Activated CD4-positive, alpha-beta T cell treated with anti-CD3 and anti-CD28 coated beads for 24 hours (primary cell): ENCODE measurements around the gene ANKMY2.
"Not testable (repeated sequence)": the region's sequence is repeated elsewhere in the genome, so short reads cannot be mapped to it uniquely, and the experiment has no call there.

ENCODE experiments used
- DNase-seq, 2 donors: peaks; one replicate each; pipeline ENCODE4 v3.0.0-alpha.2; 2020; ENCODE audit warnings: low read depth in 2 of 2

Gene ANKMY2

DNA sequence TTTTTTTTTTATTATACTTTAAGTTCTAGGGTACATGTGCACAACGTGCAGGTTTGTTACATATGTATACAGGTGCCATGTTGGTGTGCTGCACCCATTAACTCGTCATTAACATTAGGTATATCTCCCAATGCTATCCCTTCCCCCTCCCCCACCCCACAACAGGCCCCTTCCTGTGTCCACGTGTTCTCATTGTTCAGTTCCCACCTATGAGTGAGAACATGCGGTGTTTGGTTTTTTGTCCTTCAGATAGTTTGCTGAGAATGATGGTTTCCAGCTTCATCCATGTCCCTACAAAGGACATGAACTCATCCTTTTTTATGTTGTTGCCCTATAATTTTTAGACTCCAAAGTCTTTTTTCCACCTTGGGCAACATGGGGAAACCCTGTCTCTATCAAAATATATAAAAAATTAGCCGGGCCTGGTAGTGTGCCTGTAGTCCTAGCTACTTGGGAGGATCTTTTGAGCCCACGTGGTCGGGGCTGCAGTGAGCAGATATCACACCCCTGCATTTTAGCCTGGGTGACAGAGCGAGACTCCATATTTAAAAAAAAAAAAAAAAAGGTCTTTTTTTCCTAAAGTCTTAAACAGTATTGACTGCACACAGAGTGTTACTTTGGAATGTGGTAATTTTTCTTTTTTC is 14.4 kb upstream of the ANKMY2 start:
- DNase-seq = not testable (repeated sequence)

DNA sequence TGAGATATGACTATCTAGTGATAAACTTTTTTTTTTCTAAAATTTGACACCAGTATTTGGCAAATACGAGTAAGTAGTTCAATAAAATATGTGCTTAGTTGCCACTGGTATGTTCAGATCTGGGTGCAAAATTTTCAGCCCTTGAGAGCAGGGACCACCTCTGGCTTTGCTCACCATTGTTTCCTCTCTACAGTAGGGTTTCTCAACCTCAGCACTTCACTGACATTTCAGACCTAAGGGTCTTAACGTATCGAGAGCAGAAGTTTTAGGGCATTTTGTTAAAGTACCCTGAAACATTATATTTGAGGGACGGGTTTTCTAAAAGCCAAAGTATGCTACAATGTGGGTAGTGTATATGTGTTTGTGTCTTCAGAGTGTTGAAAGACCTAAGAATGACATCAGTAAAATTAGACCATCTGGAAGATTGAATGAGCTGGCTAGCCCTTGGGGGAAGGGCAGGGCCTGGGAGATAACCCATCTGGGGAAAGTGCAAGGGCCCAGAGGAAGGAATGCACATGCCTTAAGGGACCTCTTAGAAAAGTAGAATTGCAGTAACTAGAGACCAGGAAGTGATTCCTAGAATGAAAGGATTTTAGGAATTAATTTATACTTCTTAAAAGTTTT is 12.2 kb upstream of the ANKMY2 start:
- no peak for DNase-seq

DNA sequence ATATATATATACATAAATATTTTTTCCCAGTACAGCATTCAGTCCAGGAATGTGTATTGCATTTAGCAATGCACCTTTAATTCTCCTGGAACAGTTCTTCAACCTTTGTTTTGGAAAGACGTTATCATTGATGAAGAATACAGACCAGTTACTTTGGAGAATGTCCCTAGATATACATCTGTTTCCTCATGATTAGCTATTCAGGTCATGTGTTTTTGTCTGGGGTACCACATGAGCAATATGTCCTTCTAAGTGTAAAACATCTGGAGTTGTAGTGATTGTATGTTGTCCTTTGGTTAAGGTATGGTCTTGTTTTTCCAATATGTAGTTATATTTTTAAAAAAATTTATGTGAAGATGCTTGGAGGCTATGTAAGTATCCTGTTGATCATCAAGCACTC is 10.6 kb upstream of the ANKMY2 start:
- no peak for DNase-seq

DNA sequence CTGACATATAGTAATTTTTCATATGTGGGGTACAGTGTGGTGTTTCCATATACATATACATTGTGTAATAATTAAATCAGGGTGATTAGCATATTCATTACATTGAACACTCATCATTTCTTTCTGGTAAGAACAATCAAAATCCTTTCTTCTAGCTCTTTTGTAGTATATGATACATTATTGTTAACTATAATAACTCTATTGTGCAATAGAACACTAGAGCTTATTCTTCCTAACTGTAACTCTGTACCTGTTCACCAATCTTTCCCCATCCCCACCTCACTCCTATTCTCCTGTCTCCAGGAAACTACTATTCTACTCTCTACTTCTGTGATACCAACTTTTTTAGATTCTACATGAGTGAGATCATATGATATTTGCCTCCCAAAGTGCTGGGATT is 9.8 kb upstream of the ANKMY2 start:
- DNase-seq = no peak

DNA sequence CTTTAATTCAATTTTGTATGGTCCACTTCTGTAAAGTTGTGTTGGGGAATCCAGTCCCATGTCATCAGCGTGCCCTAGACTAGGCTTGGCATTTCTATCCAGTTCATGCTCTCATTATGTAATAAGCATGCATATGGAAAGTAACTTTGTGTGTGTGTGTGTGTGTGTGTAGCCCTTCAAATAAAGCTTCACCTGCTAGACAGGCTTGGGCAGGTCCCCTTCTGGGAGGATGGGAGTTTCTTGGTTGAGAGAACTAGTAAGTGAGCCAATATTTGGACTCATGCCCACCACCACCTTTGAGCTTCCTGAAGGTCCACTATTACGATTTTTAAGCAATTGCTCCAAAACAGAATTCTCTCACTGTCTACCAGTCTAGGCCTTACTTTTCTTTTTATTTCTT is 7.3 kb upstream of the ANKMY2 start:
- DNase-seq = no peak

DNA sequence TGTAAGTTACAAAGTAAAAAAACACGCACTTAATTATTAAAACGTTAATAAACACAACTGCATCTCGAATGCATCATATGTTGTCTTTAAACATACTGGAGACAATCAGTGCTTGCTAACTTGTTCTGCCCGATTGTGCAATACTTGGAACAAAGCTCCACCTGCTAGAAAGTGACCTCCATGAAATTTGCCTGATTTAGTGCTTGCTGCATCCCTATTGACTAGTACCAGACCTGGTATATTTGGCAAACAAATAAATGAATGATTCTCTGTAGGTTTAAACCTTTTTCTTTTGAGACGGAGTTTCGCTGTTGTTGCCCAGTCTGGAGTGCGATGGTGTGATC is 6.7 kb upstream of the ANKMY2 start:
- DNase-seq = no peak

DNA sequence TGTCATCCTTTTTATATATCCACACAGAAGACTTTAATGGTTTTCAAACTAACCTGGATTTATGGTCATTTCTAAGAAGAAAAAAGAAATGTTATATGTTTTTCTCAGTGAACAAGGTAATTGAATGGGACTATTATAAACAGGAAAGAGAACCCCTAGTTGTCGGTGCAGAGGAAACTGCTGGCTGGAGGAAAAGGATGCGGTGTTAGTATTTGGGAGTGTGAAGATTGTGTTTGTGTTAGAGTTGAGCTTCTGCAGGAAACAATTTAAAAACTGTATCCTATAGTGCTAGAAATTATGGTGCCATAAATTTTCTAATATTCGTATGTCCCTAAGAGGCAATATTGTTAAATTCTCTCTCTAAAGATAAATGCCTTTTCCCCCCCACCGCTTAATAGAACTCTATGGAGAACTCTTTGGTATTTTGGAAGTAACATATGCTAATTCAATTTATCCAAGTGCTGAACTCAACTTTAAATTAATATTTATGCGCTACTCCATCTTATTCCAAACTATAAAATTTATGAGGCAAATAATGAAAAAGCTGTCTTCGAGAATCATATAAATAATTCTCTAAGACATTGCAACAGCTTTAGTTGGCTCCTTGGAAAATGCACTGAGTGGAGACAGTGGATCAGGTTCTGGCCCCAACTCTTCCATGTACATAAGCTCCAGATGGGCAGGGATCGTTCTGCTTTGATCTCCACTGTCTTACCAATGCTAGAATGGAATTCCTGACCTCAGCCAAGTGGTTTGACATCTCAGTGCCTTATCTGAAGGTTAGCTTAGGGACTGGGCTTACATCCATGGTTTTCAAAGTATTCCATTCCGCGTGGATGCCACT is 6.1 kb upstream of the ANKMY2 start:
- no peak for DNase-seq

DNA sequence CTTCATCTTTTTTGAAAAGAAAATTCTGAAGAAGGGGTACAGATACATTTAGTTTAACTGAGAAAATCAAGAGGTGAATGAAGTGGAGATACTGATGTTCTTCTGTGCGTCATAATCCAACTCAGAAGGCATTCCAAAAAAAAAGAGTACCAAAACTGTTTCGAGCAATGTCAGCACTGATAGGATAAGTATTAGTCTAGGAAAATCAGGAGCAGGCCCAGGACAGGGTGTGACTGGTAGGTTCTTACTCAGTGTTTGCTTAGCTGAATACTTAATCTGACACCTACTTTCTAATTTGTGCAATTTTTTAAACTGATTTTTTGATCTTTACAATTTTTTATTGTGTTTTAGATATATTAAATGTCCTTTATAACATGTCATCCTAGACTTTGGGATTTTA is 4.7 kb upstream of the ANKMY2 start:
- DNase-seq = no peak

DNA sequence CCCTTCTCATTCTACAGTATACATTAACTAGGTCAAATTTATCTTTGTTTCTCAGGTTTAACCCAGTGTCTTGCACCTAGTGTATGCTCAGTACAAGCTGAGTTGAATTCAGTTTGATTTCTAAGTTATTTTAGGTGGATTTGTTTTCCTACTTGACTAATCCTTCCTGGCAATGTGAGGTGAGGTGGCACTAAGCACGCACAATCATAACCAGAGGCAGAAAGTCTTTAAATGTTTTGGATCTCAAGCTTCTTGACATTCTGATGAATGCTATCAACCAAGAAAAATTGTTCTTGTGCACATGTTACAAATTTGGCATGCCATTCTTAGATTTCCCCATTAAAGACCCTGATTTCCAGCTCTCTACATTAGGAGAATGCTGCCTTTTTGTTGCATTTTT is 3.6 kb upstream of the ANKMY2 start:
- DNase-seq = no peak

DNA sequence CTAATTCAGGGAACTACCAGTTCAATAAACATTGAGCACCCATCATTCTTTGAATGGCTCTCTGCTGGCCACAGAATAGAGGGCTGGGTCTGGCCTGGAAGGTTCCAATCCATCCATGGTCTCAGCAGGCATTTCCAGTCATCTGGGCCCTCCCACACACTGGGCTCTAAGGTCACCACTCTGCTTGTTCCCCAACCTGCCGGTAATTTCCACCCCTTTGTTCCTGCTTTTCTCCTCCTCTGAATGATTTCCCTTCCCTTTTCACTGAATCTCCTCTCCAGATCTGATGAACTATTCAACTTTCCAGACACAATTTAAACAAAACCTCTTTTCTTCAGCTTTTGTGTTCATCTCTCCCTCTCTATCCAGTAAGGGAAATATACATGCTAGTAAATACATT is 3.0 kb upstream of the ANKMY2 start:
- no peak for DNase-seq

DNA sequence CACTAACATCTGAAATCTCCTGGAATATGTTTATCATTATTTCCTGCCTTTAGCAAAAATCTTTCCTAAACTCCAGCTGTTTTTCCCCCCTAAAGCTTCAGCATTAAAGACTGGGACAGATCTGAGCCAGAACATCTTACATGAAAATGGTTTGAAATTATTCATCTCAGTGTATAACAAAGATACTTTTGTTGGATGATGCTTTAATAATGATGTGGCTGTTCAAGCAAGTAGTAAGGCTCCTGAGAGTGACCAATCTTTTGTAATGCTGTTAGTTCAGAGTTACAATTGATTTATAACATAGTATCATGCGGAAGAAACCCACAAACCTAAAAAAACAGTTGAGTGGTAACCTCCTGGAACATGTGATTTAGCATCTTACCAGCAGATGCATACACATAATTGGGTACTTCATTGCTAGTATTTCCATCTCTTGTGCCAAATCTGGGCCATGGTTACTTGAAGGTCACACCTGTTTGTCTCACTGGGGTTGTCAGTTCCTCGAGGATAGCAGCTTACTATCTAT is 1.9 kb upstream of the ANKMY2 start:
- DNase-seq = no peak

DNA sequence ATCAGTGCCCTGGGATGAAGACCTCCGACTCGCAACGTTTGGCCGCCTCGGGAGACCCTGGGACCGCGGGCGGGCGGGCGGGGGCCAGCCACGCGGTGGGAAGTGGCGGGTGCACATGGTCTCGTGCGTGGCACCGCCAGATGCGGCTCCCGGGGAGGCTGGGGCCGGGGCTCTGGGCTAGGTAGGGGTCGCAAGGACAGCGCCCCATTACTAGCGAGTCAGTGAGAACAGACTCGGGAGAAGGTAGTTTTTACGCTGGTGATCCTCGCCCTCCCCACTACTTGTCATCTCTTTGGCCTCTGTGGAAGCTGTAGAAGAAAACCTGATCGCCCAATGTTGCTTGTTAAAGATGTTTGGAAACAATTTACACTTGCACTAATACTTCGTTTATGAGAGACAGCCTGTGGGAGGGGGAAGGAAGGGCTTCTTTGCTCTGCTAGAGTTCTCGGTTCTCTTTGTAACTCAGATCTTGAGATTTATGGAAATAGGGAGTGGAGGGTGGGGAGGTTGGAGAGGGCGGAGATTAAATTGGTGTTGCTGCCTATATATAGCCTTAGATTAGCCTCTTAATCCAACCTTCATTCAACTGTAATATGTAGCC is 1.0 kb upstream of the ANKMY2 start:
- peak in 1 of 2 donors; percentile 6 for DNase-seq

DNA sequence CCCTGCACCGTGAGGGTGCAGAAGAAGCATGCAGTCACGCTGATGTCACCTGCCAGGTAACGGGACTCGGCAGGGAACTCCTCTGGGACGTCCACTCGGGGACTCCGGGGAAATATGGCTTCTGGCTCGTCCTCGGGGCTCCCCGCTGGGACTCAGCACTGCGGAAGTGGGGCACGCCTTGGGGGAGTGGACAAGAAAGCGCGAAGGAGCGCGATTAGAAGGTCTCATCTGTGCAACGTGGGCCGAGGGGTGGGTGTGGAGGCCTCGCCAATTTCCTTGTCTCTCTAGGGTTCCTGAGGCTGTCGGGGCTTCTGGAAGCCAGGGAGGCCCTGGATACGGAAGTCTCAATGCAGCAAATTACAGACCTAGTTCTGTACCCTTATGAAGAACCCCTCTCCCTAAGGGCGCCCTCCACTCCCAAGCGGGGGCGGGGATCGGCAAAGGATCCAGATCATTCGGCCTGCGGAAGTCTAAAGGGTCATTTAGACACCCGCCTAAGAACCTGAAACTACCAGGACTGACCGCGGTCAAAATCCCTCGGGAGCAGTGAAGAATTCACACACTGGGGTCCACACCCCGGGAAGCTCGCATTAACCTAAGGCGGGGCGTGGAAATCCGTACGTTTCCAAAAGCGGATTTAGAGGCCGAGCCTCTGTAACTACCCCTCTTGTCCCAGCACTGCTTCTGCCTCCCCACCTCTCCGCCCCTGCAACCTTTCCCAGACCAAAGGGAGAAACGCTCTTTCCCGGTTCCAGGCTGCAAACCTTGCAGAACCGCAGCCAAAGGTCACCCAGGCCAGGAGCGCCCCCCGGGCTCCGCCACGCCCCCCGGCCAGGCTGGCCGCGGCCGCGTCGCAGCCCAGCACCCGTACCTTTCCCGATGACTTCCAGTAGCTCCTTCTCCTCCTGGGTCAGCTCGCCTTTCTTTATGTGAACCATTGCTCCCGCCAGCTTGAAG is 640 bp downstream of the ANKMY2 start:
- DNase-seq = peak; percentile 24 to 39

DNA sequence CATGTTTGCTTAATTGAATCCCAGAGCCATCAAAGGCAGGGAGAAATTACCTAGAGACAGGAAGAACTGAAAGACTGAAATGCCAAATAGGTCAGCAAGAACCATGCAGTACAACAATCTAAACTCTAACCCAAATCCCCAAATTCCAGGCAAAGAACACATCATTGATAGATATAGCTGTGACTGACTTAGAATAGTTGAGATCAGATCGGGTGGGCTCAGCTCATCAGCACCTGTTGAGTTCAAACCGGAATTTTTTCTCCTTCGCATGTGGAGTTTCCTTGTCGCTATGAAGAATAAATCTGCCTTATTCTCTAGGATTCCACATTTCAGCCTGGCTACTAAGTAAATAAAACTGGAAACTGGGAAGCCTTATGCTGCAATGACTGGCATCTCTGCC is 1.4 kb downstream of the ANKMY2 start:
- no peak for DNase-seq

DNA sequence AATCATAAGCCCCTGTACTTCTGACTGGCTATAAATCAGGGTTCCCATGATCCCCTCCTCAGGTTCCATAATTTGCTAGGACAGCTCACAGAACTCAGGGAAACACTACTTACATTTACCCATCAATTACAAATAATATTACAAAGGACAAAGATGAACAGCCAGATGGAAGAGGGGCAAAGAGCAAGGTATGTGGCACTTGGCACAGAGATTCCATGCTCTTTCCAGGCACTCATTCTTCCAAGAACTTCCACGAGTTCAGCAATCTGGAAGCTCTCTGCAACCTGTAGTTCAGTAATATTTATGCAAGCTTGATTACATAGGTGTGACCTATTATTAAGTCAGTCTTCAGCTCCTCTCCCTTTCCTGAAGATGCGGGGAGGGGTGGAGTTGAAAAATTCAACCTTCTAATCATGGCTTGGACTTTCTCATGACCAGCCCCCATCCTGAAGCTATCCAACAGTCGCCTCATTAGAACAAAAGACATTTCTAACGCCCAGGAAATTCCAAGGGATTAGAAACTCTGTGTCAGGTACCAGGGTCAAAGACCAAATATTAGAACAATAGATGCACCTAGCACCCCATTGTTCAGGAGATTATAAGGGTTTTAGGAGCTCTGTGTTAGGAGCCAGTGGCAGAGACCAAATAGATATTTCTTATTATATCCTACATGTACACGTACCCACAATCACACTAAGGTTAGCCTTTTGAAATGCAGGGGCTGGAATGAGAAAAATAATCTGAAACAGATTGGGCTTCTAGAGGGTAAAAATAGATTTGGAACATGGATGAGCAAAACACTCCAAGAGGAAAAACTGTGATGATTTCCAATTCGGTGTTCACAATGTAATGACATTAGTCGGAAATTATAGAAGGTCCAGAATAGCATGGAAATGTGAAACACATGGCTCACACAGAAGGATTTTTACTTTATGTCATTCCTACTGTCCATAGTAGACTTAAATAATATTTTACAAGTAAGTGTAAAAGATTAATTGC is 7.0 kb downstream of the ANKMY2 start:
- DNase-seq = no peak

DNA sequence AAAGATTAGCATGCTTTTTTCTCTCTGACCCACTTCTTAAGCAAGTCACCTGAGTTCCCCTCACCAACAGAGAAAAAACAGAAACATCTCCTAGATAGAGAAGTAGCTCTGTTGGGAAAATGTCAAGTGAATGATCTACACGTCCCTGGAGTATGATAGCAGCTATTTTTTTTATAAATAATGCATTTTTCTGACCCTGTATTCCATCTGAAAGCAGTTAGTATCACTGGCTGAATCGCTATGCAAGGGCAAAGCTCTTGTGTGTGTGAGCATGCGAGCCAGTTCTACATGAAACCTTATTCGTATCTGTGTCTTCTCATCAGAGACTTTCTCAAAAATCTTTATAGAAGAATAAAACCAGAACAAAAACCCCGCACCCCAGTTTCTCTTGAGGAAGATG is 8.2 kb downstream of the ANKMY2 start:
- DNase-seq = no peak

DNA sequence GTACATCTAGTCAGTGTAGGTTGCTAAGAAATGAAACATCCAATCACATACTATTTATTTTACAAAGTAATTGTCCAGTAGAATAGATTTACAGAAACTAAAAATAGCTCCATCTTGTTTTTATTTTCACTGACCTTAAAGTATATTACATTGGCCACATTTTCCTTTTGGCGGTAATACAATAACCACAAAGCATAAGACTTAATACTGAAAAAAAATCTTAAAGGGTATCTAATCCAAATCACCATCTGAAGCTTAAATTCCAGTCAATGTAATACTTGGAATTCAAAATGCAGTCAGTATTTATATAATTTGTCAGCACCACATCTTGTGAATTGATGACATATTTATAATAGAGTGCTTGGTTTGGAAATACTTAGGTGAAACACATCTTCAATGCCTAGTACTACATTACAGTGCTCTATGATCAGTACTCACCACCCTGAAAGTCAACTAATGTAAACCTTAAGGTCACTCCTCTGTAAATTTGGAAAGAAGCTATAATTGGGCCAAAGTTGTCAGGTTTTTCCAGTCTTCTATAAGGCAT is 8.9 kb downstream of the ANKMY2 start:
- no peak for DNase-seq

DNA sequence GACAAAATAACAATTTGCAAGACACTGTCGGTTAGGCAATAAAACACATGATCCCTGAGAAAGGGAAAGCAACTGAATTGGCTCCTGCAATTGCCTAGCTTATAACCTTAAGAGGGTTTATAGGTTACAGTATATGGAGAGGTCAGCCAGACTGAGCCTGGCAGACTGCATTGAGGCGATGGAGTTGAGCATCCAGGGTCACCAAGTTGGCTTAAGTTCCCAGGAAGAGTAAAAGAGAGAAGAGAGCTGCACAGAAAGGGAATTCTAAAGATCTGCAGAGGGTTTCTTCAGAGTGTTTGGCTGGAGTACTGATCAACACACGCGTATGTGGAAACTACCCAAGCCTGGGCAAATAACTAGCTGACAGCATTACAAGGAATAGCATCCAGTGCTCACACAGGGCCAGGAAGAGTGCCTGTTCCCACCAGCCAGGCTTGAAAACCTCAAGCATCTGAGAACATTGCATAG is 11.2 kb downstream of the ANKMY2 start:
- DNase-seq = no peak

DNA sequence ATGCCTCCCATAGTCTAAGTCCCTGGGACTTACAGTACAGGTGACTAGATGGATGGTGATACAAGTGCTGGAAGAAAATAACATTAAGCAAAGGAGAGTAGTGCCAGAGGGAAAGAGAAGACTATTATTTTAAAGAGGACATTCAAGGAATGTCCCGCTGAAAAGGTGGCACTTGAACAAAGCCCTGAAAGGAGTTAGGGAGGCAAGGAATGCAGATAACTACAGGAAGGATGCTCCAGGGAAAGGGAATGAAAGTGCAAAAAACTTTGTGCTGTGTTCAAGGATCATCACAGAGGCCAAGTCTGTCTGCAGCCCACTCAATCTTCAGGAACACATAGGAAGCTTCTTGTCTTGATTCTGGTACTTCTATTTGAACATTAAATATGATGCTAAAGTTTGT is 14.9 kb downstream of the ANKMY2 start:
- DNase-seq = no peak

DNA sequence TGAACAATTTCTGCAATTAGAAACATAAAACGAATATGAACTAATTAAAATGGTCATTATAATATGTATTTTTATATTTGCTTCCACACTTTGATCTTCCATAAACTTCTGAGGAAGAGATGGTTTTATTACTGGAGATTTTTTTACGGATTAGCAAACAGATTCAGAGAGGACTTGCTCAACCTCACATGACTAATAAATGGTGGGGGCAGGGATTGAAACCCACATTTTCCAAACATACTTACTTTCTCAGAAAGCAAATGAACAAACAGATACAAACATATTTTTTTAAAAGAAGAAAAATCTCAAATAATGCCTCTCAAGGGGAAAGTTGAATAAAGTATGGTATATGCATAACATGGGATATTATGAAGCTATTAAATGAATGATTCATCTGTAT is 18.3 kb downstream of the ANKMY2 start:
- DNase-seq = no peak
